Karpas-422 (cell line): ENCODE data around the gene C16orf96. TPM values are rescaled to one million over a fixed set of nuclear protein-coding genes. Genes with fewer than 3 reads are reported as not detected.
"Not testable (repeated sequence)": the region's sequence is repeated elsewhere in the genome, so short reads cannot be mapped to it uniquely, and the experiment has no call there.

Experiments used
- DNase-seq: peaks from one replicate; pipeline ENCODE4 v3.0.0-alpha.2; 2015
- H2AFZ ChIP-seq: fragments of 200-600 bp; sonication (generic); 2 replicates; pipeline ENCODE4 v1.6.1; 2014; ENCODE audit warnings: antibody characterized with exemption, low read length, mixed read lengths
- H3K27ac ChIP-seq: fragments of 200-600 bp; sonication (generic); 2 replicates; pipeline ENCODE4 v1.5.1; 2014; ENCODE audit warnings: mild to moderate bottlenecking, low read length, moderate library complexity
- H3K27me3 ChIP-seq: fragments of 200-600 bp; sonication (generic); 2 replicates; pipeline ENCODE4 v1.6.1; 2014; ENCODE audit warnings: low read length, mixed read lengths
- H3K36me3 ChIP-seq: fragments of 200-600 bp; sonication (generic); 2 replicates; pipeline ENCODE4 v1.6.1; 2014; ENCODE audit warnings: low read length, mixed read lengths; ENCODE audit not compliant: insufficient read depth
- H3K4me1 ChIP-seq: fragments of 200-600 bp; sonication (generic); 2 replicates; pipeline ENCODE4 v1.6.1; 2014; ENCODE audit warnings: mild to moderate bottlenecking, low read length, mixed read lengths
- H3K4me2 ChIP-seq: fragments of 200-600 bp; sonication (generic); 2 replicates; pipeline ENCODE4 v1.6.1; 2014; ENCODE audit warnings: low read length, low read depth, mild to moderate bottlenecking; ENCODE audit not compliant: poor library complexity, severe bottlenecking
- H3K4me3 ChIP-seq: fragments of 200-600 bp; sonication (generic); 2 replicates; pipeline ENCODE4 v1.5.1; 2014; ENCODE audit warnings: mild to moderate bottlenecking, antibody characterized with exemption, low read length, mixed read lengths
- H3K79me2 ChIP-seq: fragments of 200-600 bp; sonication (generic); 2 replicates; pipeline ENCODE4 v1.6.1; 2014; ENCODE audit warnings: mild to moderate bottlenecking, low read length, mixed read lengths
- H3K9ac ChIP-seq: fragments of 200-600 bp; sonication (generic); 2 replicates; pipeline ENCODE4 v1.6.0; 2014; ENCODE audit warnings: low read length
- H3K9me2 ChIP-seq: fragments of 200-600 bp; sonication (generic), shearing (Covaris generic); replicated peaks from 2 replicates; pipeline ENCODE4 v1.6.0; 2014; ENCODE audit warnings: mild to moderate bottlenecking, low read length, moderate library complexity; ENCODE audit not compliant: insufficient read depth
- H3K9me3 ChIP-seq: fragments of 300-700, 200-600 bp; sonication (generic); 2 replicates; pipeline ENCODE4 v1.6.1; 2014; ENCODE audit warnings: low read length, mixed read lengths
- H4K20me1 ChIP-seq: fragments of 200-600 bp; sonication (generic); 2 replicates; pipeline ENCODE4 v1.6.1; 2014; ENCODE audit warnings: mild to moderate bottlenecking, antibody characterized with exemption, low read length, low read depth; ENCODE audit not compliant: insufficient read depth
- total RNA-seq: library from RNA; depleted of rRNA; stranded (reverse); fragments of >200 nt; shearing (Covaris generic); gene quantifications from 2 replicates; pipeline ENCODE4 v1.2.3, GENCODE V29; 2014; ENCODE audit warnings: low replicate concordance

Gene C16orf96
- total RNA-seq, 1 experiment from 2014 or later: not detected

- not testable (repeated sequence) for DNase-seq, H3K36me3 ChIP-seq, H3K4me3 ChIP-seq, H3K9ac ChIP-seq, H3K4me2 ChIP-seq, H2AFZ ChIP-seq, H3K9me3 ChIP-seq, H3K27ac ChIP-seq, H3K4me1 ChIP-seq, H4K20me1 ChIP-seq, H3K27me3 ChIP-seq, H3K9me2 ChIP-seq, H3K79me2 ChIP-seq
Observed at GRCh38 chr16:4573926-4574325, 17.8 kb downstream of the C16orf96 start.

GRCh38 chr16:4574919-4575705 is 19.0 kb downstream of the C16orf96 start:
- Histone ChIP-seq H2AFZ (no peak overlapping the region), H3K9me2 (no peaks in the 10 kb centered on the region)
- no peak for DNase-seq

GRCh38 chr16:4576008-4576407 is 19.9 kb downstream of the C16orf96 start:
- Histone ChIP-seq H4K20me1 (no peaks in the 10 kb centered on the region), H3K9me3 (no peaks in the 10 kb centered on the region), H3K9me2 (no peaks in the 10 kb centered on the region), H3K9ac (no peak overlapping the region), H3K36me3 (no peaks in the 10 kb centered on the region), H2AFZ (no peak overlapping the region), H3K27ac (no peak overlapping the region), H3K4me2 (no peak overlapping the region), H3K4me1 (no peaks in the 10 kb centered on the region), H3K4me3 (no peak overlapping the region), H3K79me2 (no peaks in the 10 kb centered on the region), H3K27me3 (no peaks in the 10 kb centered on the region)
- DNase-seq: no peak

More at GRCh38 chr16:4574919-4575705, 19.0 kb downstream of the C16orf96 start:
- H3K4me1 ChIP-seq: no peaks in the 10 kb centered on the region
- H4K20me1 ChIP-seq: no peaks in the 10 kb centered on the region
- H3K79me2 ChIP-seq: no peaks in the 10 kb centered on the region
- H3K27me3 ChIP-seq: no peaks in the 10 kb centered on the region
- H3K4me3 ChIP-seq: no peak overlapping the region
- H3K36me3 ChIP-seq: no peaks in the 10 kb centered on the region
- H3K4me2 ChIP-seq: no peak overlapping the region
- H3K9me3 ChIP-seq: no peaks in the 10 kb centered on the region
- no peak overlapping the region for H3K9ac ChIP-seq
- no peak overlapping the region for H3K27ac ChIP-seq

GRCh38 chr16:4578961-4579530 is 22.9 kb downstream of the C16orf96 start:
- Histone ChIP-seq H4K20me1 (no peaks in the 10 kb centered on the region), H3K4me2 (no peak overlapping the region), H3K9ac (no peak overlapping the region), H3K4me1 (no peaks in the 10 kb centered on the region), H3K27ac (no peak overlapping the region), H3K9me3 (no peaks in the 10 kb centered on the region), H3K9me2 (no peaks in the 10 kb centered on the region), H3K4me3 (no peak overlapping the region), H2AFZ (no peak overlapping the region), H3K27me3 (no peaks in the 10 kb centered on the region), H3K79me2 (no peaks in the 10 kb centered on the region), H3K36me3 (no peaks in the 10 kb centered on the region)
- peak; percentile 26 for DNase-seq

- no peak for DNase-seq
- no peak overlapping the region for H3K27ac ChIP-seq
- H3K4me2 ChIP-seq: no peak overlapping the region
- H3K9me2 ChIP-seq: no peaks in the 10 kb centered on the region
- H4K20me1 ChIP-seq: no peaks in the 10 kb centered on the region
- no peak overlapping the region for H2AFZ ChIP-seq
- H3K9me3 ChIP-seq: no peaks in the 10 kb centered on the region
- no peaks in the 10 kb centered on the region for H3K27me3 ChIP-seq
- H3K79me2 ChIP-seq: no peaks in the 10 kb centered on the region
- no peak overlapping the region for H3K9ac ChIP-seq
- no peak overlapping the region for H3K4me3 ChIP-seq
- no peaks in the 10 kb centered on the region for H3K36me3 ChIP-seq
- no peaks in the 10 kb centered on the region for H3K4me1 ChIP-seq
Observed at GRCh38 chr16:4580250-4580649, 24.1 kb downstream of the C16orf96 start.

- Histone ChIP-seq H3K36me3 (no peaks in the 10 kb centered on the region), H3K4me3 (no peak overlapping the region), H3K9me3 (no peaks in the 10 kb centered on the region), H3K79me2 (no peaks in the 10 kb centered on the region), H2AFZ (no peak overlapping the region), H3K27ac (no peak overlapping the region), H3K9ac (no peak overlapping the region), H4K20me1 (no peaks in the 10 kb centered on the region), H3K4me1 (no peaks in the 10 kb centered on the region), H3K4me2 (no peak overlapping the region), H3K27me3 (no peaks in the 10 kb centered on the region), H3K9me2 (no peaks in the 10 kb centered on the region)
- DNase-seq: no peak
Observed at GRCh38 chr16:4583906-4584305, 27.8 kb downstream of the C16orf96 start.

- no peaks in the 10 kb centered on the region for H3K9me2 ChIP-seq
- H4K20me1 ChIP-seq: no peaks in the 10 kb centered on the region
- H3K4me1 ChIP-seq: no peaks in the 10 kb centered on the region
- H2AFZ ChIP-seq: no peak overlapping the region
- H3K79me2 ChIP-seq: no peaks in the 10 kb centered on the region
- H3K4me2 ChIP-seq: no peak overlapping the region
- H3K9me3 ChIP-seq: no peaks in the 10 kb centered on the region
- no peak overlapping the region for H3K27ac ChIP-seq
- no peaks in the 10 kb centered on the region for H3K27me3 ChIP-seq
- no peaks in the 10 kb centered on the region for H3K36me3 ChIP-seq
- DNase-seq: peak; percentile 11
- H3K9ac ChIP-seq: no peak overlapping the region
- no peak overlapping the region for H3K4me3 ChIP-seq
Observed at GRCh38 chr16:4586291-4586690, 30.2 kb downstream of the C16orf96 start.

- Histone ChIP-seq H3K9ac (no peak overlapping the region), H3K27me3 (no peaks in the 10 kb centered on the region), H3K79me2 (no peaks in the 10 kb centered on the region), H3K36me3 (no peaks in the 10 kb centered on the region), H3K4me3 (no peak overlapping the region), H4K20me1 (no peaks in the 10 kb centered on the region), H3K9me2 (no peaks in the 10 kb centered on the region), H3K27ac (no peak overlapping the region), H3K9me3 (no peaks in the 10 kb centered on the region), H2AFZ (no peak overlapping the region), H3K4me2 (no peak overlapping the region), H3K4me1 (no peaks in the 10 kb centered on the region)
- DNase-seq: no peak
Observed at GRCh38 chr16:4588386-4588785, 32.2 kb downstream of the C16orf96 start.
